Astrocyte of the hippocampus (primary cell): ENCODE measurements around the gene NMNAT3.

ENCODE experiments used
- DNase-seq: peaks from one replicate; pipeline ENCODE4 v3.0.0; 2011; ENCODE audit warnings: low read depth, low spot score

Gene NMNAT3

GRCh38 chr3:139541532-139542288 is 136.1 kb downstream of the NMNAT3 start:
- DNase-seq = no peak

- peak; percentile 52 for DNase-seq
Measured at GRCh38 chr3:139540651-139541531, 136.9 kb downstream of the NMNAT3 start.

GRCh38 chr3:139538733-139539132 is 139.0 kb downstream of the NMNAT3 start:
- peak; percentile 61 for DNase-seq

GRCh38 chr3:139537795-139538621 is 139.8 kb downstream of the NMNAT3 start:
- DNase-seq = no peak

- peak; percentile 83 for DNase-seq
Measured at GRCh38 chr3:139537361-139537760, 140.4 kb downstream of the NMNAT3 start.

- peak; percentile 91 for DNase-seq
Measured at GRCh38 chr3:139534992-139535879, 142.5 kb downstream of the NMNAT3 start.

GRCh38 chr3:139534455-139534812 is 143.3 kb downstream of the NMNAT3 start:
- peak; percentile 92 for DNase-seq

GRCh38 chr3:139533781-139534454 is 143.9 kb downstream of the NMNAT3 start:
- DNase-seq = peak; percentile 88

GRCh38 chr3:139532976-139533375 is 144.8 kb downstream of the NMNAT3 start:
- peak; percentile 77 for DNase-seq

GRCh38 chr3:139530717-139531116 is 147.1 kb downstream of the NMNAT3 start:
- no peak for DNase-seq

- DNase-seq = no peak
Measured at GRCh38 chr3:139529662-139530061, 148.1 kb downstream of the NMNAT3 start.

- no peak for DNase-seq
Measured at GRCh38 chr3:139528924-139529323, 148.8 kb downstream of the NMNAT3 start.

- DNase-seq = no peak
Measured at GRCh38 chr3:139528281-139528680, 149.5 kb downstream of the NMNAT3 start.

GRCh38 chr3:139527265-139527664 is 150.5 kb downstream of the NMNAT3 start:
- DNase-seq = no peak

- DNase-seq = no peak
Measured at GRCh38 chr3:139526146-139526545, 151.6 kb downstream of the NMNAT3 start.

- DNase-seq = no peak
Measured at GRCh38 chr3:139524841-139525636, 152.7 kb downstream of the NMNAT3 start.

GRCh38 chr3:139523718-139524117 is 154.1 kb downstream of the NMNAT3 start:
- no peak for DNase-seq

- no peak for DNase-seq
Measured at GRCh38 chr3:139523166-139523565, 154.6 kb downstream of the NMNAT3 start.

- DNase-seq = no peak
Measured at GRCh38 chr3:139522421-139522820, 155.4 kb downstream of the NMNAT3 start.
